Measurements from ENCODE around the gene TMEM117.

Gene TMEM117

DNA sequence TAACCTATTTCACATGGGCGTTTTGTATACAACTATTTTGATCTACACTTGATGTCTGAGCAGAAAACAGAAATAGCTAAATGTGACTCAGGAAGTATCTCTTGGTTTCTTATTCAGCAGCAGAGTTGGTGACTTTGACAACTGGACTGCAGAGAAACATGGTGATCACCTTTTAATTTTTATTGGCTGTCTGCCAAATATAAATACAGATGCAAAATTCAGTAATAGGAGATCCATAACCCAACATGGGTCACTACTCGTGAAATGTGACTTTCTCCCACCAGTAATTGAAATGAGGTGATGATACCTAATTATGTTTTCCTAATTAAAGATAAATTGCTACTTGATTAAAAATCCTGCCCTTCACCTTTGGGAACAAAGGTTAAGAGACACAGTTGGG is 553.2 kb downstream of the TMEM117 start:
- DNase-seq = no peak

DNA sequence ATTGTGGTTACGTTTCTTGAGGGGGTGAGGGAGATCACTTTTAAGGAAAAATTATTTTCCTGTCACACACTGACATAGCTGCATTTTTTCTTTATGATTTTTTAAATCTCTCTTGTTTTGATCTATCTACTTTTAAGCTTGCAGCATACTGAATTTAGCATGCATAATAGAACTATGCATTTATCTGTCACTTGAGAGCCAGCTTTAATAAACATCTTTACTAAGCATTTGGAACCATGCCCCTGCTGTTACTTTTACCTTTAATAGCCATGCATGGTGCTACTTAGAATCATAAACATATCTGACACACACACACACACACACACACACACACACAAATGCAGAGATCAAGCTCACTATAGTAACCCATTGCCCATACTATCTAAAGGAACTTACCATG is 554.0 kb downstream of the TMEM117 start:
- DNase-seq = no peak

GRCh38 chr12:44397631-44398030 is 561.8 kb downstream of the TMEM117 start:
- no peak for DNase-seq

DNA sequence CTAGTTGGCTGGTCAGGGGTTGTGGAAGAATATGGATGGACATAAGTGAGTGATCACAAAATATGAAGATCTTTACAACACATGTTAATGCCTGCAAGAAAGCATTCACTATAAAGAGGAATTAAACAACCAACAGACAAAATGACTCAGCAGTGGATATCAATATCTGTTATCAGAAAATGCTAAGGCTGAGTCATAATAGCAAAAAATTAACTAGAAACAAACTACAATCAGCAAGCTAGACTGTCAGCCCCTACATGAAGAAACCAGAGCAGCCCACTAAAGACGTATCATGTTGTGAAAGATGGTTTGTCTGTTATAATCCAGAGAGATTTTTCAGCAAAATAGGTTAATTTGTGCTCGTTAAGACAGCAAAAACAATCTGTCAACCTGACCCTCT is 567.3 kb downstream of the TMEM117 start:
- no peak for DNase-seq

- DNase-seq = no peak
Measured at GRCh38 chr12:44405297-44405696, 569.4 kb downstream of the TMEM117 start.

DNA sequence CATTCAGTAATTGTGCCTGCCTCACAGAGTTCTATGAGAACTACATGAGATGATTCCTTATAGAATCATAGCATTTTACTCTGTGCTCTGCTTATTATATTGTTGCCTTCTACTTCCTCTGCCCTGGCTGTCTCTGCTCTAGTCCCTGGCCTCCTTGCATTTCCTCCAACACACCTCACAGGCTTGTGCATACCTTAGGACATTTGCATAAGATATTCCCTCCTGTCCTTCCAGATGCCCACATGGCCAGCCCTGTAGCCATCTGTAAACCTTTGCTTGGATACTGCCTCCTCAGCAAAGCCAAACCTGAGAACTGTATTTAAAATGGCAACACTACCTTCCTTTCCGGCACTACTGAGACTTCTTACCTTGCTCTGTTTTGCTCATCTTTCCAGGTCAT is 586.7 kb downstream of the TMEM117 start:
- DNase-seq = no peak

- no peak for DNase-seq
Measured at GRCh38 chr12:44428825-44429224, 592.9 kb downstream of the TMEM117 start.

DNA sequence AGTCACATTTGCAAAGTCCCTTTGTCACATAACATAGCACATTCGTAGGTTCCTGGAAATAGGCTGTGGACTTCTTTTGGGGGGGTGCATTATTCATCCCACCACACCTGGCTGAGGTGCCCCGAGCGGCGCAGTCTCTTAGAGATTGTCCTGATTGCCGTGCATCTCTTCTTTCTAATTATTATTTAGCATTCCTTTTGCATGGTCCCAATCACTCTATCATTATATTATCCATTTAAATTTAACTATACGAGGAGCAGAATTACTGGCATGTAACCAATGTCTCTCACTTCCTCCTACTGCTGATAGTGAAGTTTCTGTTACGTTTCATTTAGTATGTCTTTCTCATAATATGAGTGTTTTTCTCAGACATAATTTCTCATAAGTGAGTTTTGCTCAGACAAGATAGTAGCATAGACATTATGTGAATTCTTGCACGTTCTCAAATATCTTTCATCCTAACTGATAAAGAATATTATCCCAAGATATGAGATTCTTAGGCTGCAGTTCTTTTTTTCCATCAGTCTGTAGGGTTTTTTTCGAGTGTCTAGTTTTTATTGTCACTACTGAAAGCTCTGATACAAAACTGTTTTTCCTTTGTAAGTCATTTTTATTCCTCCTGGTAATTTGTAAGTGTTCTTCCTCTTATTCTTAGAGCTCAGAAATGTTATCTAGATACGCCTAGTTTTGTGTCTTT is 595.9 kb downstream of the TMEM117 start:
- no peak for DNase-seq

DNA sequence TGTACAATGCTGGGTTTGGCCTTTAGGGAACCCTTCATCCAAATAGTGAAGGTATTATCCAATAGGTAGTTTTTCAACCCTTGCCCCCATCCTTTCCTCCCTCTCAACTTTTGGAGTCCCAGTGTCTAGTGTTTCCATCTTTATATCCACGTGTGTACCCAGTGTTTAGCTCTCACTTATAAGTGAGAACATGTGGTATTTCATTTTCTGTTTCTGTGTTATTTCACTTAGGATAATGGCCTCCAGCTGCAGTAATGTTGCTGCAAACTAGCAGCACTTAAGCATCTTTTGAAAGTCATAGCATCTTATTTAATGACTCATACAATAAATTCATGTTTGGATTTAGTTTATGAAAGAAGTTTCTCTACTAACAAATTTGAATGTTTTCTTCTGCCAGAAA is 597.8 kb downstream of the TMEM117 start:
- DNase-seq = no peak

DNA sequence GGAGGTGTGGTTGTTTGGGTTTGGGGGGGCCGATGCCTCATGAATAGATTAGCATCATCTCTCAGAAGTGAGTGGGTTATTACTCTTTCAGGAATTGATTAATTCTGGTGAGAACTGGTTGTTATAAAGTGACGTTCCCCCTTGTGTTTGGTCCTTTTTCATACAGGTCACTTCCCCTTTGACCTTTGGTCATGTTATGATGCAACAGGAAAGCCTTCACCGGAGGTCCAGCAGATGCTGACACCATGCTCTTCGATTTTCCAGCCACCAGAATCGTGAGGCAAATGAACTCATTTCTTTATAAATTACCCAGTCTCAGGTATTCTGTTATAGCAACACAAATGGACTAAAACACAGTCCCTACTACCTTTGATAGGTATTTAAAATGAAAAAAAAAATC is 600.9 kb downstream of the TMEM117 start:
- no peak for DNase-seq

Data from left hindlimb (tissue), 1 donor.